Measurements from ENCODE around the gene ADCY6. TPM values are rescaled to one million over a fixed set of nuclear protein-coding genes. Genes with fewer than 3 reads are reported as not detected.

The ADCY6 gene
- total RNA-seq = 10 to 100 TPM; 24.6 to 28.2 TPM

GRCh38 chr12:48788854-48789775 is at the start of gene ADCY6:
TSS of gene ADCY6 (minus strand) at chr12:48789089. CDS start at chr12:48783434, 5,655 bp downstream.

GRCh38 chr12:48817873-48818830 is 29.3 kb upstream of the ADCY6 start, which contains the start of gene CACNB3:
TSS of gene CACNB3 (plus strand) at chr12:48818496. CDS start at chr12:48818930, 434 bp downstream.

GRCh38 chr12:48716493-48717251 is 72.2 kb downstream of the ADCY6 start, which contains the start of gene CCNT1:
TSS of gene CCNT1 (minus strand) at chr12:48716707. CDS start at chr12:48716675, 32 bp downstream.

Small RNA genes lying within 50 kb of the gene (small RNA-seq; reads per million reads assigned to genes)
- gene MIR4701 = 0 to 0.06 reads per million in 2 donors
- 0 reads per million in 2 donors for gene RF00019

Other genes with a start within 250 kb of the ADCY6 start
- gene LALBA, start 219.0 kb downstream of the ADCY6 start, total RNA-seq = not detected
- gene KANSL2, start 106.9 kb downstream of the ADCY6 start, total RNA-seq = 10 to 100 TPM; 50.9 to 64.3 TPM
- gene CCNT1, start 72.4 kb downstream of the ADCY6 start, total RNA-seq = 10 to 100 TPM; 29.3 to 49.0 TPM
- 10 to 100 TPM in 1 of 2 donors, 1 to 10 TPM in 1; 5.5 to 11.0 TPM for gene CACNB3, start 29.4 kb upstream of the ADCY6 start, total RNA-seq
- gene DDX23, start 63.1 kb upstream of the ADCY6 start, total RNA-seq = 10 to 100 TPM; 57.5 to 85.6 TPM
- gene RND1, start 76.8 kb upstream of the ADCY6 start, total RNA-seq = under 1 TPM in 1 of 2 donors, not detected in 1; 0.33 TPM
- 10 to 100 TPM in 1 of 2 donors, 1 to 10 TPM in 1; 5.5 to 16.3 TPM for gene FKBP11, start 136.4 kb upstream of the ADCY6 start, total RNA-seq
- gene ARF3, start 168.4 kb upstream of the ADCY6 start, total RNA-seq = 10 to 100 TPM; 65.7 to 70.3 TPM
- gene WNT10B, start 182.6 kb upstream of the ADCY6 start, total RNA-seq = not detected
- gene WNT1, start 189.2 kb upstream of the ADCY6 start, total RNA-seq = not detected
- under 1 TPM; under 0.01 TPM for gene DDN, start 210.3 kb upstream of the ADCY6 start, total RNA-seq
- 10 to 100 TPM; 65.7 to 72.6 TPM for gene PRKAG1, start 229.7 kb upstream of the ADCY6 start, total RNA-seq